ENCODE measurements around the gene FAM111B. TPM values are rescaled to one million over a fixed set of nuclear protein-coding genes. Genes with fewer than 3 reads are reported as not detected.

Gene FAM111B
- total RNA-seq, 1 donor from 2014 or later: 93.3 TPM

DNA sequence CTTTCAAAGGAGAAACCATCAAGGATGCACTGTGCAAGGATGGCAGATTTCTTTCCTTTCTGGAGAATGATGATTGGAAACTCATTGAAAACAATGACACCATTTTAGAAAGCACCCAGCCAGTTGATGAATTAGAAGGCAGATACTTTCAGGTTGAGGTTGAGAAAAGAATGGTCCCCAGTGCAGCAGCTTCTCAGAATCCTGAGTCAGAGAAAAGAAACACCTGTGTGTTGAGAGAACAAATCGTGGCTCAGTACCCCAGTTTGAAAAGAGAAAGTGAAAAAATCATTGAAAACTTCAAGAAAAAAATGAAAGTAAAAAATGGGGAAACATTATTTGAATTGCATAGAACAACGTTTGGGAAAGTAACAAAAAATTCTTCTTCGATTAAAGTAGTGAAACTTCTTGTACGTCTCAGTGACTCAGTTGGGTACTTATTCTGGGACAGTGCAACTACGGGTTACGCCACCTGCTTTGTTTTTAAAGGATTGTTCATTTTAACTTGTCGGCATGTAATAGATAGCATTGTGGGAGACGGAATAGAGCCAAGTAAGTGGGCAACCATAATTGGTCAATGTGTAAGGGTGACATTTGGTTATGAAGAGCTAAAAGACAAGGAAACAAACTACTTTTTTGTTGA is 45.4 kb downstream of the FAM111B start:
- intact Hi-C loops (cut with micrococcal nuclease): loop anchor here (1.0 kb wide), 1 partner anchor 8 kb away; no protein-coding TSS in a partner anchor

GRCh38 chr11:59154610-59155009 is 47.6 kb downstream of the FAM111B start:
- intact Hi-C loops (cut with micrococcal nuclease): no loop called here

DNA sequence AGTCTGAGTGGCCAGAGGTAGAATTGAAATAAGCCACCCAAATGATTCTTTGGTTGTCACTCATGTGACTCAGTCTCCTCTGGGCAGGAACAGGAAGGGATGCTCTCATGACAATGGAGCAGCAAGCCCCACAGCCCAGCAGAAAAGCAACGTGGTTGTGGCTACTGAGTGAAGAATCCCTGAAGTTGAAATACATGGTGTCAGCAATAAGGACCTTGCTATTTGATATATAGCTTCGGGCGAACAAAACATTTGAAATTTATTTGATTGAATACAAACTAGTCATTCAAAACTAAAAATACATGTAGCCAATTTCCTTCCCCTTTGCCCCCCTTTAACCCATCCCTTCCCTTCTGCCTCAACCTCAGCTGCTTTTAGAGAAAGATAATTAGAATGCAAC is 50.4 kb downstream of the FAM111B start:
- intact Hi-C loops (cut with micrococcal nuclease): no loop called here

GRCh38 chr11:59158206-59159068 is 51.4 kb downstream of the FAM111B start:
- intact Hi-C loops (cut with micrococcal nuclease): loop anchor here (1.0 to 2.0 kb wide), 4 partner anchors 16 to 105 kb away; partner anchors contain the start of gene FAM111A

DNA sequence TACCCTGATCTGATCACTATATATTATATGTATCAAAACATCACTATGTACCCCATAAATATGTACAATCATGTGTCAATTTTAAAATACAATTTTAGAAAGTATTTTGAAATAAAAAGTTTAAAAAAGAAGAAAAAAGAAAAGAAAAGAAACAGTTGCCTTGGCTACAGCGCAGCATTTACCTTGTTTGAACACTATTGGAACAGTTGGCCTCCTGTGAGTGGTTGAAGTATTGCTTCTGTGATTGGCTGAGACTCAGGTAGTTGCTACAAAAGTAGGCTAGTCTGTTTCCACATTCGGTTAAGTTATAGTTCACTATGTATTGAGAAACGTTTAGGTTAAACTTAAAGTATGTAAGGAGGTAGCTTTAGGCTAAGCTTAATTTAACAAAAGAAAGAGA is 57.0 kb downstream of the FAM111B start:
- intact Hi-C loops (cut with micrococcal nuclease): no loop called here

GRCh38 chr11:59171508-59172322 is 64.7 kb downstream of the FAM111B start, which contains the start of gene DTX4:
TSS of gene DTX4 (plus strand) at chr11:59172132. CDS start at chr11:59172596, 464 bp downstream.
- intact Hi-C loops (cut with micrococcal nuclease): loop anchor here (1.0 to 10.0 kb wide), 8 partner anchors 15 to 509 kb away; partner anchors contain the start of genes FAM111A and PATL1

DNA sequence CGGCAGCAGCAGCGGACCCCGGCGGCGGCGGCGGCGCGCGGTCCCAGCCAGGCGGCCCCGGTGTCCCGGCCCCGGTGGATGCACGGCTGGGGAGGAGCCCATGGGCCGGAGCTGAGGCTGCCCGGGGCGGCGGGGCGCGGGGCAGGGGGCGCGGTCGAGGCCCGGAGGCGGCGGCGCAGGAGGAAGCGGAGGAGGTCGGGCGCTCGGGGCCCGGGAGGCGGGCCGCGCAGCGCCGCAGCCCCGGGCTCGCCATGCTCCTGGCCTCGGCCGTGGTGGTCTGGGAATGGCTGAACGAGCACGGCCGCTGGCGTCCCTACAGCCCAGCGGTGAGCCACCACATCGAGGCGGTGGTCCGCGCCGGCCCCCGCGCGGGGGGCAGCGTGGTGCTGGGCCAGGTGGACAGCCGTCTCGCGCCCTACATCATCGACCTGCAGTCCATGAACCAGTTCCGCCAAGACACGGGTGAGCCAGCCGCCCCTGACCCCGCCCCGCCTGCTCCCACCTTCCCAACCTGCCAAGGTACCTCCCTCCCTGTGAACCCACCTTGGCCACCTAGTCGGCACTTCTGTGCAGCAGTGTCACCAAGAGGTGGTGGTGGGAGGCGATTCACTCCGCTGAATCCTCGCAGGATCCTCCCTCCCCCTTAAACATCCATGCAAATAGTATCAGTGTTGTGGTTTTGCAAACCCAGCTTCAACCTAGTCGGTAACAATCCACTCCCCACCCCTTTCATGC is 65.5 kb downstream of the FAM111B start:
- intact Hi-C loops (cut with micrococcal nuclease): loop anchor here (1.0 to 10.0 kb wide), 3 partner anchors 112 to 492 kb away; partner anchors contain the start of gene PATL1

DNA sequence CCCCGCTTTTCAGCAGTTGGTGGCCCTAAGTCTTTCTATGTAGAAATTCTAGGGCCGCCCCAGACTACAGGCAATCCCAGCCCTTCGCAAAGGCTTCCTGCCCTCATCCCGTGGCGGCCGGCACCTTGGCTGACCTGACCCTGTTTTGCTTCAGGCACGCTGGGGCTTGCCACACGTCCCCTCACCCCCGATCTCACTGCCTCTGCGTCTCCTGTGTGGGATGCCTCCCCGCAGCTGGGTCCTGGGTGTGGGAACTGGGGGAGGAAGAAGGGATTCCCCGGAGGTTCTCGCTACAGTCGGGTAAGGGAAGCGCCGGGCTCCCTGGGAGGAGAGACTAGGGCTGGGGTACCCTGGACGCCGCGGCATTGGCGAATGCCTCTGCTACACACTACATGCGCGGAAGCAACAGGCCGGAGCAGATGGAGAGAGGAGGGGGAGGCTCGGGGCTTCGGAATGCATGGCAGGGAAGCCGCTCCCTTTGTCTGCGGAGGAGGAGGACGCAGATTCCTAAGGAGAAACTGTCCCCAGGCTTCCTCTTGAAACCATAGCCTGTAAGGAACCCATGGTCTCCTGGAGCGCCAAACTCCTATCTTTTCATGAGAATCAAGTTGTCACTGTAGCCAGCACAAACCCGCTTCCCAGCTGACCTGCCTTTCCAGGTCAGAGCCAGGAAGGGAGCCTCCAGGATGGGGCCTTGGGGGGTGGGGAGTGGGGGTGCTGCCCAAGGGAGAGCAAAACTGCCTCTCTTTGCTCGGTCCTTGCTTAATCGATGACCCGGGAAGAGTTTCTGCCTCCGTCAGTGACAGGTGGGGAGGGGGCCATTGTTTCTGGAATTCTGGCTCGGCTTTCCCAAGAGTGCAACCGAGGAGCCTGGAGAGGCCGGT is 66.3 kb downstream of the FAM111B start:
- intact Hi-C loops (cut with micrococcal nuclease): loop anchor here (10.0 kb wide), 2 partner anchors 381 to 491 kb away; partner anchors contain the start of gene PATL1

DNA sequence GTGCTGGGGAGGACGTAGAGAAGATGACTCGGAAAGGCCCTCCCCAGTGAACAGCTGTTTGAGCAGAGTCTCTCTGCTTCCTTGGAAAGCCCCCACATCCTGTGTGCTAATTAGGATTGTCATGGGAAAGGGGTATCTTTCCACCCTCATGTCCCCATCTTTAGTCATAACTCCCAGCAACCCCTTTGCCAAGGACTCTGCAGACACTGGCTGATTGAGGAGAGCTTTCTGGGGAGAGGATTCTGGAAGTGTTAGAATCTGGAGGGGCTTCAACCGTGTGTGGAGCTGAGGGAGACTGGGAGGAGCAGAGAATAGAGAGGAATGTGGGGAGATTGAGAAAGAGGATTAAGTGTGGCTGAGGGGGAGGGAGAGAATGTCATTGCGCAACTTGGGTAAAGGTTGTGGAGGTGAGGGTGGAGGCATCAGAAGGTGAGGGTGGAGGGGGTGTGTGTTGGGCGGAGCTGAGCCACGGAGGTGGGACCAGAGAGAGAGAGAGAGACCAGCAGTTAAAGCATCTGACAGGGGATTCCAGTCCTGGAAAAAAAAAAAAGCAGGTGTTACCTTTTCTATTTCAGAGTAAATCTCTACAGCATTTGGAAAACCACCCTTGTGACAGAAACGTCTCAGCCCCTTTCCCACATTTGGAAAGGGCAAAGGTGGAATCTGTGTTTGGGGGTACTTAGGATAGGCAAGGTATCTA is 67.1 kb downstream of the FAM111B start:
- intact Hi-C loops (cut with micrococcal nuclease): loop anchor here (10.0 kb wide), 2 partner anchors 381 to 491 kb away; partner anchors contain the start of gene PATL1

GRCh38 chr11:59174664-59175033 is 67.6 kb downstream of the FAM111B start:
- intact Hi-C loops (cut with micrococcal nuclease): loop anchor here (10.0 kb wide), 2 partner anchors 380 to 490 kb away; partner anchors contain the start of gene PATL1

GRCh38 chr11:59175091-59175501 is 68.1 kb downstream of the FAM111B start:
- intact Hi-C loops (cut with micrococcal nuclease): loop anchor here (10.0 kb wide), 2 partner anchors 380 to 490 kb away; partner anchors contain the start of gene PATL1

DNA sequence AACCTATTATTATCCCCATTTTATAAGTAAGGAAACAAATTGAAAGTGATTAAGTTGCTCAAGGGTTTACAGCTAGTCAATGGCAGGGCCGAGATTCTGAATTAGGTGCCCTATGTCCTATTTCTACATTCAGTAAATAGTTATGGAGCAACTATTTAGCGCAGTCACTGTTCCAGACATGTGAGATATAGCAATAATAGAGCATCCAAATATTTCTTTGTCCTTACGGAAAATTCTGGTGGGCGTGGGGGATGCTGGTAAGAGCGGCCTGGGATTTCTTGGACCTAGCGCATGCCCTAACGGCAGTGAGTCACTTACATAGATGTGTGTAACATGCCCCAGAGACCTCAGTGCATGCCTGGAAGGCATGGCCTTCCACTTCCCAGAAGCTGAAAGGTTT is 69.3 kb downstream of the FAM111B start:
- intact Hi-C loops (cut with micrococcal nuclease): loop anchor here (10.0 kb wide), 2 partner anchors 378 to 488 kb away; partner anchors contain the start of gene PATL1

Other genes with a start within 250 kb of the FAM111B start
- not detected in 2 replicates for gene GLYATL1, start 167.7 kb upstream of the FAM111B start, total RNA-seq
- gene GLYATL1B, start 20.9 kb upstream of the FAM111B start, total RNA-seq: not detected in 2 replicates
- gene FAM111A, start 35.6 kb downstream of the FAM111B start, total RNA-seq: 141 and 145 TPM in 2 replicates
- 0.30 and 0.36 TPM in 2 replicates for gene DTX4, start 64.9 kb downstream of the FAM111B start, total RNA-seq
- 0.05 TPM in 1 of 2 replicates, not detected in the other for gene MPEG1, start 105.7 kb downstream of the FAM111B start, total RNA-seq

All from T-helper 2 cell treated with Interferon-gamma antibody and Interleukin-4, amounts not matched to agents 100 ng/mL and 5 ng/mL, for 36 hours (primary cell).